HG03521 (cell line): ENCODE data around the gene INTS14.
"Not testable (repeated sequence)": the region's sequence is repeated elsewhere in the genome, so short reads cannot be mapped to it uniquely, and the experiment has no call there.

Experiments used
- ATAC-seq: cut with Tn5 transposase; IDR thresholded peaks from one replicate; pipeline ENCODE4 v1.9.1; 2021; ENCODE audit warnings: mild to moderate bottlenecking, moderate library complexity; ENCODE audit not compliant: unreplicated experiment

INTS14 gene

GRCh38 chr15:65579762-65580161, 31.2 kb downstream of the INTS14 start:
- ATAC-seq = no peak

- no peak for ATAC-seq
Measured at GRCh38 chr15:65578904-65579728, 31.8 kb downstream of the INTS14 start.

DNA sequence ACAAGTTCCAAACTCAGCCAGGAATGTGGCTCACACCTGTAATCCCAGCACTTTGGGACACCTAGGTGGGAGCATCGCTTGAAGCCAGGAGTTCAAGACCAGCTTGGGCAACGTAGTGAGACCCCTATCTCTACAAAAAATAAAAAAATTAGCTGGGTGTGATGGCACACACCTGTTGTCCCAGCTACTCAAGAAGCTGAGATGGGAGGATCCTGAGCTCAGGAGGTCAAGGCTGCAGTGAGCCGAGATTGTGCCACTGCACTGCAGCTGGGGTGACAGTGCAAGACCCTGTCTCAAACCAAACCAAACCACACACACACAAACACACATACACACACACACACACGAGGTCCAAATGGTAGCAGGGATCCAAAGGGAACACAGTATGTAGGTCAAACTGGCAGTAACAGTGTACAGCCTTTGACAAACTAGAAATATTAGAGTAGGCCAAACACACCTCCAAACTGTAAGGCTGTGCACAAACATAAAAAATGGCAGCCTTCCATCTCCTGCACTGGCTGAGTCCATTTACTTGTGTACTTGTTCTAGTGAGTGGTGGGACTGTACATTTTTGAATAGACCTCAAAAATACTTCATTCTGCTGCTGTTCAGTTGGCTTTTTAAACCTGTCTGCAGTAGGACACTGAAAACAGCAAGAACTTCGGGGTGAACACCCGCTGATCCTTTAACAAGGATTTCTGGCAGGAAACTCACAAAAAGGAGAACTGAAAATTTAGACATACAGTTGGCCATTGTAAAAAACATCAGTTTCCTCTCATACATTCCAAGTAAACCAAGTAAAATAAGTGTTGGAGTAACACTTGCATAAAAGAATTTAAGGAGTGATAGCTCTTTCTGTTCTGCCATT, 33.6 kb downstream of the INTS14 start:
- no peak for ATAC-seq

- no peak for ATAC-seq
Measured at GRCh38 chr15:65576664-65577063, 34.3 kb downstream of the INTS14 start.

DNA sequence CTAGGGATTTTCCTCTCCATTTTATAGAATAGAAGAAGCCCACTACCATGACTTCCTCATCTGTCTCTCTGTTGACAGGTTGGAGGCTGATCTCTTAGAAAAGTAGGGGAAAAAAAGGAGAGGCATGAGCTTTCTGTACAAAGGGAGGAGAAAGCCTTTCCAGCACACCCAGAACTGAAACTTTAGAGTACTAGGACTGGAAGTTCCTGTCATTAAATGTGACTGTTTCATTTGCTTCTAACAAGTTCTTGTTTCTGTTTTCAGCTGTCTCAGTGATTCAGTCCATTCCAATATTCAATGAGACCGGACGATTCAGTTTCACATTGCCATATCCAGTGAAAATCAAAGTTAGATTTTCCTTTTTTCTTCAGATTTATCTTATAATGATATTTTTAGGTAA, 39.0 kb downstream of the INTS14 start:
- ATAC-seq = no peak

DNA sequence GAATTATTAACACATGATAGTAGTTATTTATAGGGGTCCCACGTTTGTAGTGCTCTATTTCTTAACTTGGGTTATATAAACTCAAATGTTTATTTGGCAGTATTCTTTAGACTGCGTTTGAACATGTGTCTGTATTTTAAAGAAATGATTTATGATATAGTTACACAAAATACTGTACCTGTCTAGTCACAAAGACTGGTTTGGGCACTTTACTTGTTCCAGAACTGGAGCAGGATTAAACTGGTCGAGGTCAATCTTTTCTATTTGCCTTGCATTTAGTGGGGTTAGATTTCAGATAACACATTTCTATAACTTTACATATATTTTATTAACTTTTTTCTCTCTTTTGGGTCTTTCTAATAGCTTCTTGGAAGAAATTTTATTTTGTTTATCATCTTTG, 41.2 kb downstream of the INTS14 start:
- ATAC-seq = no peak

GRCh38 chr15:65561934-65562333, 49.0 kb downstream of the INTS14 start:
- ATAC-seq = no peak

GRCh38 chr15:65559941-65560340, 51.0 kb downstream of the INTS14 start:
- no peak for ATAC-seq

DNA sequence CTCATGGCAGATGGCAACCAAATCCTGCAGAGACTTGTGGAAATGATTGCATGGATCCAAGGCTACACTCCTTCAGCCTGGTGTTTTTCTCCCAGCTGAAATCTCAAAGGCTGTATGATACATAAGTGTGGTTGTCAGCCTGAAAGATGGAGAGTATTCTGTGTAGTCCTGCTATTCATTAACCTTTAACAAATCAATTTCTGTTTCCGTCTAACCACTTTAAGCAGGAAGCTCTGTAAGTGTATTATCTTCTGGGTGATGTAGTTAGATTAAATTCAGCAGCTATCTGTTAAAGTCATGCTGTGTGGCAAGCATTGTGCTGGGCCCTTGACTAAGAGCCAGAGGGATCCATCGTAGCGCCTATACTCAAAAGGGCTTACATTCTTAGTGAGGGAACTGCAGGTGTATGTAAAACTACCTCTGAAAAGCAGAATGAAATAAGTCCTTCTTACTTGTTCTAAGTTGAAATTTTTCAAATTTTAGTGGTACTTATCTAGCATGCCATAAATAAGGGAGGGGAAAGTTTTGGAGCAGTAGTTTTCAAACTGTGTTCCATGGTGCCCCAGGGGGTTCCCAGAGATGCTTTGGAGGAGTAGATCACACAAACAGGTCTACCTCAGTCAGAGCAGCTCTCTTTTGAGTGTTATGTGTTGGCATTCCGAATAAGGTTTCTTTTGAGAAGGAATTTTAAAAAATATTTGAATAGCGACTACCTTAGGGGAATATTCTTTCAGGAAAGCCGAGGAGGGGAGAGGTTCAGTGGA, 51.8 kb downstream of the INTS14 start:
- ATAC-seq = no peak

- no peak for ATAC-seq
Measured at GRCh38 chr15:65558336-65558735, 52.6 kb downstream of the INTS14 start.

DNA sequence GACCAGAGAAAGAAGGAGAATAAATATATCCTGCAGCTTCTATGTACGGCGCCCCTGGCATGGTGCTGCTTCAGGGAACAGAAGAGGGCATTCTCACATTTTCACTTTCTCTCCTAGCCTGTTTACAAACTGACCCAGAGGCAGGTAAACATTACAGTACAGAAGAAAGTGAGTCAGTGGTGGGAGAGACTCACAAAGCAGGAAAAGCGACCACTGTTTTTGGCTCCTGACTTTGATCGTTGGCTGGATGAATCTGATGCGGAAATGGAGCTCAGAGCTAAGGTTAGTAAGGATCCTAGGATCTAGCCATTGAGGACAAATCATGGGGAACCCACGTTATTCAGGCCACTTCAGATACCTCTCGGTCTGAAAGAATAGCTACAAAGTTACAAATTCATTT, 54.3 kb downstream of the INTS14 start:
- ATAC-seq = no peak

DNA sequence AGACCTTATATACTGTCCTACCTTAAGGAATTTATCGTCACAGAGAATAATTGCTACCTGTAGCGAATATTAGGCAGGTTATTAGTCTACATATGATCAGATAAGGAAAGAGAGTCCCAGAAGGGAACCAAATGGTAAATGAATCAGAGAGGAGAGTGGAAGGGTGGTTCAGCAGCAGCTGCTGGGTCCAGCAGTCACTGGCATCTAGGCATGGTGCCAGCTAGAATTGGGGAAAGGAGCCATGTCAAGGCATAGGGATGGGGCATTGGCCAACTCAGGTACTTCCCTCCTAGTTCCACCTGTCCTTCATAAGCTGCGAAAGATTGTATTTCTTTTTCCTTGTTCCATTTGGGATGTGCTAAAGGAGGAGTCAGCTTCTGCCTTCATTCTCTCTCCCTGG, 57.2 kb downstream of the INTS14 start:
- no peak for ATAC-seq

- not testable (repeated sequence) for ATAC-seq
Measured at GRCh38 chr15:65552851-65553250, 58.1 kb downstream of the INTS14 start.

DNA sequence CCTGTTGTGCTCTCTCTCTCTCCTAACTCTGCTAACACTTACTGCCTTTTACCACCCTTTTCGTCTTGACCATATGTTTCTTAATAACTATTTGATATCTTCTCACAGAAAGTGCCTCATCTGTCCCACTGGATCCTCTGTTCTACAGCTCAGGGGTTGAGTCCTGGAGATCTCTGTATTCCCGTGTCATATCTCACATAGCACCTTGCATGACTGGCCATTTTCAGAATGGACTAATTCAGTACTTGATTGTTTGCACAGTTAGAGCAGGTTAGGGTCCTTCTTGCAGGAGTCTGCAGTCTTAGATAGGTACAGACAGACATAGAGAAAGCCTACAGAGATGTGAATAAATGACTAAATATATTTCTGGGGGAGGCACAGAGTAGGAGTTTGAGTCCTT, 59.7 kb downstream of the INTS14 start:
- ATAC-seq = no peak

DNA sequence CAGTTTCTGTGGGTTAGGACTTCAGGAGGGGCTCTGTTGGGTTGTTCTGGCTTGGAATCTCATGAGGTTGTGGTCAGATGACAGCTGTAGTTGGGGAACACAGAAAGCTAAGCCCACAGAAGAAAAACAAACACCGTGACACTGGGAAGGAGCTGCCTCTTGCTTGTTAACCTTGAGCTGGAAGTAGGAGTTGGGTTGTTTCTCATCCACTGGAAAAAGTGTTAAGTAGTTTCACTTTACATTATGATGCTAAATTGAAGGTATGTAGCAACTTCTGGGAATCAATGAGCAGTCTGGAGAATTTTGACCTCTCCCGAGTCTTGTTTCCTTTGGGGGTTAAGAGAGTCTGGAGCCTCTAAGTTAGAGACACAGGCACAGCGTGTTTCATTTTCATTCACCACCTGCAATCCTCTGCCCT, 60.2 kb downstream of the INTS14 start:
- ATAC-seq = no peak

DNA sequence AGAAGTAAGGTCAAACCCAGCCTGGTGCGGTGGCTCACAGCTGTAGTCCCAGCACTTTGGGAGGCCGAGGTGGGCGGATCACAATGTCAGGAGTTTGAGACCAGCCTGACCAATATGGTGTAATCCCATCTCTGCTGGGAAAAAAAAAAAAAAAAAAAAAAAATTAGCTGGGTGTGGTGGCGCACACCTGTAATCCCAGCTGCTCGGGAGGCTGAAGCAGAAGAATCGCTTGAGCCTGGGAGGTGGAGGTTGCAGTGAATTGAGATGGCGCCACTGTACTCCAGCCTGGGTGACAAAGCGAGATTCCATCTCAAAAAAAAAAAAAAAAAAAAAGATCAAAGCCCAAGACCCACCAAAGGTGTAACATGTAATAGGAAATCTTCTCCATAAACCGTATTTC, 61.6 kb downstream of the INTS14 start:
- ATAC-seq = not testable (repeated sequence)

DNA sequence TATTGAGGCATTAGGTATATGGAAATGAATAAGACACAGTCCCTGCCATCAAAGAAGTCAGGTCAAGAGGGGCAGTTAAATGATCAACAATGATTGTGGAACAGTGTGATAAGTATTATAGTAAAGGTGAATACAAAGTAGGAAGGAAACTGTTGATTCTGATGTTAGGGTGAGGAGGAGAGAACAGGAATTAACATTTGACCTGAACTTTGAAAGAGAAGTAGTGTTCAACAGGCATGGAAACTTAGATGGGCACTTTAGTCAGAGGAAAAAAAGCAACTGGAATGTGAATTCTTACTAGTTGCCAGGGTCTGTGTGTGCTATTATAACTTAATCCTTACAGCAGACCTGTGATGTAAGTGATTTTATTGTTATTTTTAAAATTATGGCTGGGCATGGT, 63.1 kb downstream of the INTS14 start:
- ATAC-seq = no peak

DNA sequence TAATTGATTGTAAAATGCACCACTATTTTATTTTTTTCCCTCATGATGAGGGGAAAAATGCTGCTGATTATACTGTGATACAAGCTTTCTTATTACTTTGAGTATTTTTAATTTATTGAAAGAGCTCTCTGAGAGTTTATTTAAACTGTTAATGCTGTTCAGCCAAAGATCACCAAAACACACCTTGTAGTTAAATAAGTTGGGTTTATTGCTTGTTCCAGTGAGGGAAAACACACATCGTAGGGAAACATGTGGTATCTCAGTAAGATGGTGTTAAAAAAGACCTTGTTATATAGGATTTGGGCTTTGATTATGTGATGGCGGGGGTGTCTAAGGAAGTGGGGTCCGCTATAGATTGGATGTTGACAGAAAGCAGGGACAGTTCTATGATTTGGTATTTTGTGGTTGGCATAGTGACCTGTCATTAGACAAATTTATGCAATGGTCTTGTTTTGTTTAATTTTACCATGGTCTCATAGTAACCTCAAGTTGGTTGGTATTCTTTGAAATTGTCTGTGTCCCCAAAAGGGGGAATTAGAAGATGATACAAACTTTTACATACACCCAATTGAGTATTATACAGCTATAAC, 69.6 kb downstream of the INTS14 start:
- ATAC-seq = no peak

GRCh38 chr15:65540314-65540713, 70.6 kb downstream of the INTS14 start:
- ATAC-seq = no peak

GRCh38 chr15:65535192-65535591, 75.7 kb downstream of the INTS14 start:
- ATAC-seq = no peak
